CD4-positive, alpha-beta T cell treated with Interleukin-1 beta for 1 hour (primary cell): ENCODE results near the gene ZBTB7B.

Experiments
- DNase-seq, 2 donors: peaks; one replicate each; pipeline ENCODE4 v3.0.0-alpha.2; 2020 to 2022

The ZBTB7B gene

DNA sequence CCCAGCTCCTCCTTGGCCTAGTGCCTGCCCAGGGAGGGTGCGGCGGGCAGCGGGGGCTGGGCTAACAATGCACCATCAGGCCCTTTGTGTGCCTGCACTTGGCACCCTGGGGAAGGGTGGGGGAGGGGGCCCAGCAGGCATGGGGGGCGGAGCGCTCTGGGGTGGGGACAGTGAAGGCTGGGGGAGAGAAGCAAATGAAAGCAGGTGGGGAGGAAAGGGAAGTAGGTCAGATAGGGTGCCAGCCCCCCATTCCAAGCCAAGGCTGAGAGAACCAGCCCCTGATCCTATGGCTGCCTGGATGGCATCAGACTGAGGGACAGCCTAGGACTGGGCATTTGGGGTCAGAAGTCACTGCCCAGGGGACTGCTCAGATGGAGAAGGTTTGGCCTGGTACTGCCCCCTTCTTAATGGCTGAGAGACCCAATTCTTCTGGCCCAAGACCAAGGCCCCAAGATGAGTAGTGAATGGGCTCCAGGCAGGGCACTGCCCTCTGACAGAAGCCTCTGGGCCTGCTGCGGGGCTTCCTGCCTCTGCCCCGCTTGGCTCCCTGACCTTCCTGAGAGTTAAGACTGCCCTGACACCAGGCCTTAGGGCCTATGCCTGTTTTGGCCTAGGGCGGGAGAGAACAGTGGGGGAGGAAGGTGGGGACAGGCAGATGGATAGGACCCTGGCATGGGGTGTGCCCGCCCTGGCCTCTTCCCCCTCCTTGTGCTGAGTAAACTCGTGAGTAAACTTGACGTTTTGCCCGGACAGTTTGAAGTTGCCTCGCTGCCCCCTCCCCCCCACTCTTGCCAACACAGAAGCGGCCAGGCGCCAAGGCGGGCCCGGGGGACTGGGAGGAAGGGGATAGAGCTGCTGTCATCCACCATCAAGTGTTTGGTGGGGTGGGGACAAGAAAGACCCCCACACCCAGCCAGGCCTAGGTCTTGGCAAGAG lies 2.7 kb downstream of the ZBTB7B start:
- DNase-seq: peak; percentile 56 to 61

DNA sequence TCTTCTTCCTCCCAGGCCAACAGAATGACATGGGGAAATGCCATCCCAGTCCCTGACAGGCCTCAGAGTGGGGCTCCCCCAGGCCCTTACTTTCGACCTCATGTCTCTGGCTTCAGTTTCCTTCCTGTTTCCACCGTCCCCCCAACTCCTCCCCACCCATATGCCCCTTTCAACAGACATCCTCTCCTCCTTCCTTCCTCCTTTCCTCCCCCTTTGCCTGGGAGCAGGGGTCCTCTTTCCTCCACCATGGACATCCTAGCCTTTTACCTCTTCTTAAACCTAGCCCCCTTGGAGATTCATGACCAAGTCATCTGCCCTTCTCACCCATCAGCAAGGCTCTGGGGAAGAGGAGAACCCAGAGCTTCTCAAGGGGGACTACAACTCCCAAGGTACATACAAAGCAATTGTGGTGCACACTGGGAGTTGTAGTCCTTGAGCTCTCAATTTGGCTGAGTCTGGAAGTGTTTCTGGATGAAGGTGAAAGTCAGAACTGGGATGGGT lies 4.0 kb downstream of the ZBTB7B start:
- DNase-seq: peak; percentile 57 to 64

DNA sequence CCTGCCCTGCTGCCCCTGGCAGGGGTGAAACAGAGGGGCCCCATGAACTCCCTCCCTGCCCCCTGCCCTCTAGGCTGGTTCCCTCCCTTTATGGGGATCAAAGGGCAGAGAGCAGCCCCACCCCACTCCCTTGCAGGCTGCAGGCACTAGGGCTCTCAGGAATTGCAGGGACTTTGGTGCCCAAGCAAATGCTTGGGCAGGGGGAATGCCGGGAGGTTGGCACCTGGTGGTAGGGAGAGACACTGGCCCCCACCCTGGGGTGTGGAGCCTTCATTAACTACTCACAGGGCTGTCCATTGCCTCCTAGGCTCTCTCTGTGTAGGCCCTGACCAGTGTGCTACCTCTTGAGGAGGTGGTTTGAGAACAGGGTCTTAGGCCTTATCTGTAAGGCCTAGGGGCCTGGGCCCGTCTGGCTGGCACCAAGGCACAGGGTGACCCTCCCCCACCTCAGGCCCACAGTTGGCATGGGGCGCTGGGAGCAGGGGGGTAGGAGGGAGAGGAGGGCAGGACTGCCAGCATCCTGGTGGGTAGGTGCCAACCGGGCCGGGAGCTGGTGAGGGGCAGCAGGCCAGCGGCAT lies 4.7 kb downstream of the ZBTB7B start:
- DNase-seq: no peak

DNA sequence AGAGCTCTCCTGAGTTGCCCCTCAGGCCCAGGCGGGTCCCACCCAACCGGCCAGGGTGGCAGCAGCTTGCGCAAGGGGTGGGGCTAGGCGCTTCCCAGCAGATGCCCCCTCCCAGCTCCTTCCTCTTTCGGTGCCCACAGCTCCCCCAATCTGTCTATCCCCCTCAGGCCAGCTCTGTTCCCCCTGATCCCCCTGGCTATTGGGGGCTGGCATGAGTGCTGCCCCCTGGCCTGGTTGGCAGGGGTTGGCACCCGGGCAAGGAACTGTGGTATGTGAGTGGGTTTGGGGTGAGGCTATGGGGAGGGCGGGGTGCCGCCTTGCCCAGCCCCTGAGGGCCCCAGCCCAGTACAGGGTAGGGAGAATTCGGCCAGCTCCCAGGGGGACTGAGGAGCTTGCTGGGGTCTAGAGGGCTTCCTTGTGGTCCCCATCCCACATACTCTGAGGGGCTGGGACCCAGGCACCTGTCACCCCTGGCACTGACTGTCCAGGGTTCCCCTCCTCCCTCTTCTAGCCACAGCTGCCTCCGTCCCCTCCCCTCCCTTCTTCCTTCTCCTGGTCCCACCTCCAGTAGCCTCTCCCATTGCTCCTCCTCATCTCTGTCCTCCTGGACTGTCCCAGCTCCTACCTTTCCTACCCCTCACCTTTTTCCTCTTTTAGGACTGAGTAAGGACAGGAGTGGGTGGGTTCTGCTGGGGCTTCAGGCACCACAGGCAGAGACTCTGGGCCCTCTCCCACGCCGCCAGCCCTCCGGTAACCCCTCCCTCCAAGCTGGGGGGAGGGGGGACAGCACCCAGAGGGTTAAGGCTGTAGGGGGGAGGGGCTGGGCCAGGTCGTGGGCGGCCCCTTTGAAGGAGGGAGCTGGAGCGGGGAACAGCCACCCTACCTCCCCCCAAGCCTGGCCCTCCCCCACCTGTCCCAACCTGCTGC lies 5.7 kb downstream of the ZBTB7B start:
- no peak for DNase-seq

DNA sequence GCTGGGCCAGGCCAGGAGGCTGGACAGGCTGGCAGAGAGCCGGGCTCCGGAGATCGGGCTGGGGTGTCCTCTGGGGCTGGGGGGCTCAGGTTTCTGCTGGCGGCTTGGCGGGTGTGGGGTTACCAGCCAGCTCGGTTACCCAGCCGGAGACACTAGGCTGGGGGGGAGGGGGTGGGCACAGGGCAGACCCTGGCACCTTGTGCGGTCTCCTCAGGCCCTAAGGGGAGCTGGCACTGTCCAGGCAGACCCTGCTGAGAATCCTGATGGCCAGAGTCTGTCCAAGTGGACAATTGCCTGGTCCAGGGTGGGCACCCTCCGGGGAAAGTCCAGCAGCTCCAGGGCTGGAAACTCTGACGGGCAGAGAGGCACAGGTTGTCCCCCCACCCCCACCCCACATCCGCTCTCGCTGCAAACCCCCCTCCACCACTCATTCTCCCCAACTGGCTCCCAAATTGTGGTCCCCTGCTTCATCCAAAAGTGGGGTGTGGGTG lies 6.7 kb downstream of the ZBTB7B start:
- DNase-seq: no peak

DNA sequence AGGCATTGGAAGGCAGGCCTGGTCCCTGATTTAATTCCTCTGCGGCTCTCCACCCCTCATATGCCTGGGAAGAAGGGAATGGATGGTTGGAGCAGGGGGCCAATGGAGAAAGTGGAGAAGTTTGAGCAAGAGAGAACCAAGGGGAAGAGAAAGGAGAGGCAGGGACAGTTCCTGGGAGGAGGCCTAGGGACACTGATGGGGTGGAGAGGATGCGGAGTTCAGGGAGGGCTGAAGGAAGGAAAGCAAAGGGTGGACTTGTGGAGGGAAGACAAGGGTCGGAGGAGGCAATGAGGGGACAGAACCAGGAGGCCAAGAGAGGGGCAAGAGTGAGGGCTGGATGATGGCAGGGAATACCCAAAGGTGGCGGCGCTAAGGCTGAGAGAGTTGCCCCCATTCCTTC lies 7.1 kb downstream of the ZBTB7B start:
- no peak for DNase-seq

DNA sequence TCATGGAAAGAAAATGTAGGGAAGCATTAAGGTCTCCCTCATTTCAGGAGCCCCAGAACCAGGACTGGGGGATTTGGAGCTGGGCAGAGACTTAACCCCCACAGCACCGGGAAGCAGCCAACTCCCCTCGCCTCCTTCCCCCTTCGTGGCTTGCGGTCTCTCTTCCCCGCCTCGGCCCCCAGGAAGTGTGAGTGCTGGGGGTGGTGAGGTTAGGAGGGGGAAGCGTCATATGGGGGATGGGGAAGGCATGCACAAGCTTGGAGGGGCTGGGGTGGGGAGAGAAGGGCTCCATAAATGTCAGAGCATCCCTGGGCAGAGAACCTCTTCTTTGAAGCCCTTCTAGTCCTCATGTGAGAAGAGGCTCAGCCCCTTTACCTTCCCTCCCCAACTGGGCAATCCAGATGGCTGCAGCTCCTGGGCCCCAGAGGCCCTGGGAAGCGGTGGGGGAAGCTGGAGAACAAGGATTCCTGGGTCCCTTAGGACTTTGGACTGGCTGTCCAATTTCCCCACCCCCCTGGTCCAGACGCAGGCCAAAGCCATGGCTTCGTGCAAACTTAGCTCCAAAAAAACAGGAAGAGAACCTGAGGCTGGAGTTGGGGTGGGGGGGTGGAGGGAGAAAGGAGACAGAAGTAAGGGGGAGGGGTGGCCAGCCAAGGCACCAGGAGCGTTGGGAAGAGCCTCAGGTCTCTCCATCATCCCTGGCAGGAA lies 7.8 kb downstream of the ZBTB7B start:
- peak in 1 of 2 donors; percentile 37 for DNase-seq

DNA sequence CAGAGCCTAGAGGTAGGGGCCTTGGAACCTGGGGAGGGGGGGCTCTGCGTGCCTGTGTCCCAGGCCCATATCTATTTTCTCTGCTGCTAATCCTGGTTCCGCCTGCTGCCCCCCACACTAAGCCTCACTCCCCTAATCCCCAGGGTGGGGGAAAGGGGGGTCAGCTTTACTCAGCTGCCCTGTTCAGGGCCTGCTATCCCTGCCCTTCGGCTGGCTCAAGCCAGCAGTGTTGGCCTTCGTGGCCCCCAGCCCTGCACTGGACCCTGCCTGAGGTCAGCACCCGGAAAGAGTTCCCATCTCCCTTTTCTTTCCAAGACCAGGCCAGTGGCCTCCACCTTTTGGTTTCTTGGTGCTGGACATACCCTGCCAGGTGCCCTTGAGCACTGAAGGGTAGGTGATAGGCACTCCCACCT lies 8.4 kb downstream of the ZBTB7B start:
- DNase-seq: no peak

DNA sequence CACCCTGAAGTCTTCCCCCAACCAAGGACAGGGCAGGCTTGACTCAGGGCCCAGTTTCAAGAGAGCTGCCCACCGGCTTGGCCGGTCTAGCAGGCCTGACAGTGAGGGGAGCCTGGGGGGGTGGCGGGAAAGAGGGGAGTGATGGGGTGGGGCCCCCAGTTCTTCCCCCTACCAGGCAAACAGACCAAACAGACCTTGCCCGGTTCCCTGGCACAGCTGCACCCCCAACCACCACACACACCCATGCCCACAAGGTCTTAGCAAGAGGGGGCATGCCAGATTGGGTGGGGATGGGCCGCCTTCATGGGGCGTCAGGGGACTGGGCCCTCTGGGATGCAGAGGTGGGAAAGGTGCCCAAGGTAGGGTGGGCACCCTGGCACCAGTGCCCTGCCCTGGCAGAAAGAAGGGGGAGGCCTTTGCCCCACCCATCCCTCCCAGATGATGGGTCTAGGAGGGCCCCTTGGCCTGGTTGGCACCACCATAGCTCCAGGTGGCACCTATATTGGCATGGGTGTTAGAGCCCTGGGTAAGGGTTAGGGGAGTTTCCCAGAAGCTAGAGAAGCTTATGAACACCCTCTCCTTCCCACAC lies 8.9 kb downstream of the ZBTB7B start:
- no peak for DNase-seq

DNA sequence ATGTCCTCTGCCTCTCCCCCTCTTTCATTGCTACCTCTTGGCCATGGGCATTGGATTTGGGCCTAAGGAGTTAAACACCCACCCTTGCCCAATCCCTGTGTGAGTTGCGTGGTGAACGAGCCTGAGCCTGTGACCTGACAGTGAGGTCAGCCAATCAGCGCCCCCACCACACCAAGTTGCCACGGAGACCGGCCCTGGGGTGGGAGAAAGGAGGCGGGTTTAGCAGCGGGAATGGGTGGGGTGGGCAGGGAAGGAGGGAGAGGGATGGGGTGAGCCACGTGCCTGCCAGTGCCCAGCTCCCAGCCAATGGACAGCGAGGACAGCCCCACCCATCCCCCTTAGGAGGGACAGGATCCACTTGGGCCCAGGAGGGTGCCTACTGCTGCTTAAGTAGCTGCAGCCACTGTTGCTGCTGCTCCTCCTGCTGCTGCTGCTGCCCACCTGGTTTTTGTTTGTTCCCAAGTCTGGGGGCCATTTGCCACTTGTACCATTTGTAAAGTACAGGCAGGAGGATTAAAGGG lies 9.5 kb downstream of the ZBTB7B start:
- peak; percentile 41 to 58 for DNase-seq

DNA sequence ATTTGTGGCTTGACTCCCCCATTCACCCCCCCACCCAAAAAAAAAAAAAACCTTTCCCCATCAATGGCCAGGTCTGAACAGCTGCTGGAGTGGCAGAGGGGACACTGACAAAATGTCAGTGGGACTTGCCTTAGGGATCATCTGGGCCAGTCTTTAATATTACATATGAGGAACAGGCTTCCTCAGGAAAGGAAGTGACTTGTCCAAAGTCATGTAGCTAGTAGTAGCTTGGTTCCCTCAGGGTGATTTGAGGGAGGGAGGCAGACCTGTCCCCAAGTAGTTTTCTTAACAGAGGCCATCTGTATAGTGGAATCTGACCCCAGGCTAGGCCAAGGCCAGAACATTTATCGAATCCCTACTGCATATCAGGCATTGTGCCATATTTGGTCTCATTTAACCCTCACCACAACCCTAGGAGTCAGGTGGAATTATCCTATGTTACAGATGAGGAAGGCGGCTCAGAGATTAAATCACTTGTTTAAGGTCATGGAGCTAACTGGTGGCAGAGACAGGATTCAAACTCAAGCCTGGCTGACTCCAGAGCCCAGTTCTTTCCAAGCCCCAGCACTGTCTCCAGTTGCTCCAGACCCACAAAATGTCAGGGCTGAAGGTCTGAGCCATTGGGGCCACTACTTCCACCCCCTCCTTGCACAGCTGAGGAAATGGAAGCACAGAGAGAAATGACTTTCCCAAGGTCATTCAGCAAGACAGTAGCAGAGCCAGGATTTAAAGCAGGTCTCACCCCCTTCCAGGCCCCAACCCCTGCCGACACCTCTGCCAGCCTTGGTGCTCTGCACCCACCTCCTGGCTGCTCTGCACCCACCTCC lies 10.4 kb downstream of the ZBTB7B start:
- peak in 1 of 2 donors; percentile 16 for DNase-seq

DNA sequence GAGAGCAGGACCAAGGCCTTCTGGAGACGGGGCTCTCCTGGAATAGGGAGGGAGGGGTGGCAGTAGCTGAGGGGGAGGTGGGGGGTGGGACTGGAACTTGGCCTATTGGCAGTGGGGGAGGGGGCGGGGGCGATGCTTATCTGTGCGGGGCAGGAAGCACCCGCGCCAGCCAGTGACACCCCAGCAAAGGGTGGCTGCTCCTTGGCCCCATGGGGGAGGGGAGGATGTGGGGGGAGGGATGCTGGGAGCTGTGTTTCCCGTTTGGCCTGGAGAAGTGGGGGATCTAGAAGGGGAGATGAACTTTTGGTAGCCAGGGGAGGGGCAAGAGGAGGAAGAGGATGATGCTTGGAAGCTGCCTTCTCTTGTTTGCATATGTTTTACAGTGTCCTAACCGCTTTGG lies 11.0 kb downstream of the ZBTB7B start:
- DNase-seq: peak in 1 of 2 donors; percentile 44

DNA sequence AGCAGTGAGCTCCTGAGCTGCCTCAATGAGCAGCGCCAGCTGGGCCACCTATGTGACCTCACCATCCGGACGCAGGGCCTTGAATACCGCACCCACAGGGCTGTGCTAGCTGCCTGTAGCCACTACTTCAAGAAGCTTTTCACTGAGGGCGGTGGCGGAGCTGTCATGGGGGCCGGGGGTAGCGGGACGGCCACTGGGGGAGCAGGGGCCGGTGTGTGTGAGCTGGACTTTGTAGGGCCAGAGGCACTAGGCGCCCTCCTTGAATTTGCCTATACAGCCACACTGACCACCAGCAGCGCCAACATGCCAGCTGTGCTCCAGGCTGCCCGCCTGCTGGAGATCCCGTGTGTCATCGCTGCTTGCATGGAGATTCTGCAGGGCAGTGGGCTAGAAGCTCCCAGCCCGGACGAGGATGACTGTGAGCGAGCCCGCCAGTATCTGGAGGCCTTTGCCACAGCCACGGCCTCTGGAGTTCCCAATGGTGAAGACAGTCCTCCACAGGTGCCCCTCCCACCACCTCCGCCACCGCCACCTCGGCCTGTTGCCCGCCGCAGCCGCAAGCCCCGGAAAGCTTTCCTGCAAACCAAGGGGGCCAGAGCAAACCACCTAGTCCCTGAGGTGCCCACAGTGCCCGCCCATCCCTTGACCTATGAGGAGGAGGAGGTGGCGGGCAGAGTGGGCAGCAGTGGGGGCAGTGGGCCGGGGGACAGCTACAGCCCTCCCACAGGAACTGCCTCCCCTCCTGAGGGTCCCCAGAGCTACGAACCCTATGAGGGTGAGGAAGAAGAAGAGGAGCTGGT lies 12.3 kb downstream of the ZBTB7B start:
- no peak for DNase-seq

DNA sequence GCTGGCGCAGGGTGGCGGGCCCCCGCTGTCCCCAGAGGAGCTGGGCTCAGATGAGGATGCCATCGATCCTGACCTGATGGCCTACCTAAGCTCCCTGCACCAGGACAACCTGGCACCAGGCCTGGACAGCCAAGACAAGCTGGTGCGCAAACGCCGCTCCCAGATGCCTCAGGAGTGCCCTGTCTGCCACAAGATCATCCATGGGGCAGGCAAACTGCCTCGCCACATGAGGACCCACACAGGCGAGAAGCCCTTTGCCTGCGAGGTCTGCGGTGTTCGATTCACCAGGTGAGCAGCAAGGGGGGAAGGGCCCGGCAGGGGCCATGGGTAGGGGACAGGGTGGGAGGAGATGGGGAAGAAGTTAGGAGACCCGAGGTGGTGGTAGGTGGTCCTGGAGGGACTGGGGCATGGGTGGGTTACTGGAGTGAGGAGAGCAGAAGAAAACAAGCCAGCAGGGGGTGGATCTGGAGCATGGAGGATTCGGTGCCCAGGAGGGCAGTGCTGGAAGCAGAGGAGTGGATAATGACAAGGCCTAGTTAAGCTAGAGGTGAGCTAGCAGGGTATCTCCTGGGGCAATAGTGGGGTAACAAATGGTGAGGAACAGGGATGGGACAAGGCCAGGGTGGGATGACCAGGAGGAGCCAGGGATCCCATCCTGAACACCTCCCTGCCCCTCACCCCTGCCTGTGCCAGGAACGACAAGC lies 13.1 kb downstream of the ZBTB7B start:
- DNase-seq: no peak

DNA sequence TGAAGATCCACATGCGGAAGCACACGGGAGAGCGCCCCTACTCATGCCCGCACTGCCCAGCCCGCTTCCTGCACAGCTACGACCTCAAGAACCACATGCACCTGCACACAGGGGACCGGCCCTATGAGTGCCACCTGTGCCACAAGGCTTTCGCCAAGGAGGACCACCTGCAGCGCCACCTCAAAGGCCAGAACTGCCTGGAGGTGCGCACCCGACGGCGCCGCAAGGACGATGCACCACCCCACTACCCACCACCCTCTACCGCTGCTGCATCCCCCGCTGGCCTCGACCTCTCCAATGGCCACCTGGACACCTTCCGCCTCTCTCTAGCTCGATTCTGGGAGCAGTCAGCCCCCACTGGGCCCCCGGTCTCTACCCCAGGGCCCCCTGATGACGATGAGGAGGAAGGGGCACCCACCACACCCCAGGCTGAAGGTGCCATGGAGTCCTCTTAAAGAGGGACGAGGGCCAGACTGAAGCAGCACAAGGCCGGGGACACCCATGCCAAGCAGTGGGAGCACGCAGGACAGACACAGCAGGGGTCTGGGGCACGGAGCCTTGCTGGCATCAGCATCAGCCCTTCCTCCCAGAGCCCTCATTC lies 13.7 kb downstream of the ZBTB7B start:
- peak; percentile 24 to 53 for DNase-seq

DNA sequence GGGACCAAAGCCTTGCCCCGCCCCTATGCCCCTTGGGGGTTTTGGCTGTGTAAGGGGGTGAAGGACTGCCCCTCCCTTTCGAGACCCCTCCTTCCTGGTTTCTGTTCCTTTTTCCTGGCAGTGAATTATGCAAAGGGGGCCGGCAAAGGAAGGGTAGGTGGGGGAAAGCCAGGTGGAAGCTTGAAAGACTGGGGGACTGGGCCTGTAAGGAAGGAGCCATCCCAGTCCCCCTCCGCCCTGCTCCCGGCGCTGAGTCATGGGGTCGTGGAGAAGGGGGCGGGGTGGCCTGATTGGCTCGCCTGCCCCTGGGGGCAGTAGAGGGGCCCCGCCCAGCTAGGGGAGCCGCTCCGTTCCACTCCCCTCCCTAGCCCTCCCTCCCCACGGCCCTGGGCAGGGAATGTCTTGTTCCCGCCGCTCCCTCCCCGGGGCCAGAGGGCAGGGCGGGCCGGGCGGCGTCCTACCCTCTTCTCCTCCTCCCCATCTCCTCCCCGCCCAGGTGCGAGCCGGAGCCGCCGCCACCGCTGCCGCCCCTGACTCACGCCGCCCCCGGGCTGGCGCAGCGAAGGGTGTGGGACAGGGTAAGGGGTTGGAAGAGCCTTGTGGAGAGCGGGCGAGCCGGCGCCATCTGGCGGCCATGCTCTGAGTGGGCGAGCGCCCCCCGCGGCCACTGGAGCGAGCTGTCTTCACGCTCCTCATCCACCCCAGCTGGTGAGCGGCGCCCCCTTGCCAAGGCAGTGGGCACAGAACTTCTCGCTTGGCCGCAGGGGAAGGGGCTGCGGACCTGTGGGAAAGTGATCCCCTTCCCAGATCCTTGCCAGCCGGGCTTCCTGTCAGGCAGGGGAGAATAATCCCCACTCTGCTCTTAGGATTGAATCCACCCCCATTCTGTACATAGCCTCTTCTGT lies 14.7 kb downstream of the ZBTB7B start:
- DNase-seq: peak; percentile 88 to 89

DNA sequence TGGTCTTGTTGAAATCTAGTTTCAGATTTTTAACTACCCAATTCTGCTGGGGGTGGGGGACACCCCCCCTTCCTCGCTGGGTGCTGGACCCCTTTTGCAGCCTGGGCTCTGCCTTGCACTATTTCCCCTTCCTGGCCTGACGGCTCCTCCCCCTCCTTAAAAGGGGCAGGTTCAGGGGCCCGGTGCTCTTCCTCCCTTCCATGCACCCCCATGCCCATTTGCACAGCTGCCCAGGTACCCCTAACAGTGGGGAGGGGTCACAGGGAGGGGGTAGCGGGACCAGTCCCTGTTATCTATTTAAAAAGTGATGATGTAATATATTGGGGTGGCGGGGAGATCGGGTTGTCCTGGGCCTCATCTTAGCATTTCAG lies 15.3 kb downstream of the ZBTB7B start:
- no peak for DNase-seq
